WERI-Rb-1 (cell line): ENCODE measurements around the gene RBM39.
A peak's percentile ranks its signal among the peaks of the same experiment; 100 is the strongest.

Source experiments
- DNase-seq: peaks from one replicate; pipeline ENCODE4 v3.0.0-alpha.2; 2020
- H3K27ac ChIP-seq: fragments of 250-450 bp; sonication (Bioruptor Pico); 2 replicates; pipeline ENCODE4 v1.5.1; 2020; ENCODE audit warnings: mild to moderate bottlenecking, moderate library complexity
- H3K27me3 ChIP-seq: fragments of 250-450 bp; sonication (Bioruptor Pico); 2 replicates; pipeline ENCODE4 v1.5.1; 2021; ENCODE audit warnings: mild to moderate bottlenecking, low read depth, moderate library complexity; ENCODE audit not compliant: insufficient read depth, severe bottlenecking
- H3K36me3 ChIP-seq: fragments of 250-450 bp; sonication (Bioruptor Pico); 2 replicates; pipeline ENCODE4 v1.5.1; 2020; ENCODE audit warnings: mild to moderate bottlenecking, moderate library complexity
- H3K4me3 ChIP-seq: 2 replicates; pipeline ENCODE4 v1.5.1; 2011; ENCODE audit warnings: low read depth, mild to moderate bottlenecking, control low read depth, low read length
- H3K9me3 ChIP-seq: fragments of 250-450 bp; sonication (Bioruptor Pico); 2 replicates; pipeline ENCODE4 v1.5.1; 2021; ENCODE audit warnings: mild to moderate bottlenecking, moderate library complexity; ENCODE audit not compliant: severe bottlenecking
- TF ChIP-seq, protein P1 (sequence below): IDR thresholded peaks from 2 replicates; pipeline ENCODE4 v1.5.1; 2011; ENCODE audit warnings: low read depth, mild to moderate bottlenecking, control low read depth, inconsistent platforms, low read length

The RBM39 gene

DNA sequence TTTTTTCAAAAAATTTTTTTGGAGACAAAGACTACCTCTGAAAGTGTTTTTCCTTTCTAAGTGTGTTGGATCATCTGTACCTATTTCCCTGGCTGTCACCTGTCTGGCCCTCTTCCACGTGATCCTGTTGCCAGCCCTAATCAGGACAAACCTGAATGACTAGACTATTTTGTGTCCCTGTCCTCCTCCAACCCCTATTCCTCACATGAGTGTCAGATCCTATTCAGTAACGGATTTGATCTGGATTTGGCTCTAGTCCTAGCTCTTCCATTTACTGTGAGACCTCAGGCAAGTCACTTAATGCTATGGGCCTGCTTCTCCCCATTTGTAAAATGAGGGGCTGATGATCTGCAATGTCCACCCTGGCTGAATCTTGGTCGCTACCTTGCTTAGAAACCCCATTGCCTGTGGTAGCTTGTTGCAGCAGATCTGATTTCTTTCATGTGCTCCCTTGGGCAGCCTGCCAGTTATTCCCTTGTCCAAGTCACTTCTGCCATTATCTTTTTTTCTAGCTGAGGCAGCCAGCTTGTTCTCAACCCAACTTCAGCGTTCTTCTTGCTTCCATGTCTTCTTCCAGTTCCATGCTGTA is 34.5 kb upstream of the RBM39 start:
- DNase-seq: peak; percentile 38
- TF ChIP-seq, protein P1, sequence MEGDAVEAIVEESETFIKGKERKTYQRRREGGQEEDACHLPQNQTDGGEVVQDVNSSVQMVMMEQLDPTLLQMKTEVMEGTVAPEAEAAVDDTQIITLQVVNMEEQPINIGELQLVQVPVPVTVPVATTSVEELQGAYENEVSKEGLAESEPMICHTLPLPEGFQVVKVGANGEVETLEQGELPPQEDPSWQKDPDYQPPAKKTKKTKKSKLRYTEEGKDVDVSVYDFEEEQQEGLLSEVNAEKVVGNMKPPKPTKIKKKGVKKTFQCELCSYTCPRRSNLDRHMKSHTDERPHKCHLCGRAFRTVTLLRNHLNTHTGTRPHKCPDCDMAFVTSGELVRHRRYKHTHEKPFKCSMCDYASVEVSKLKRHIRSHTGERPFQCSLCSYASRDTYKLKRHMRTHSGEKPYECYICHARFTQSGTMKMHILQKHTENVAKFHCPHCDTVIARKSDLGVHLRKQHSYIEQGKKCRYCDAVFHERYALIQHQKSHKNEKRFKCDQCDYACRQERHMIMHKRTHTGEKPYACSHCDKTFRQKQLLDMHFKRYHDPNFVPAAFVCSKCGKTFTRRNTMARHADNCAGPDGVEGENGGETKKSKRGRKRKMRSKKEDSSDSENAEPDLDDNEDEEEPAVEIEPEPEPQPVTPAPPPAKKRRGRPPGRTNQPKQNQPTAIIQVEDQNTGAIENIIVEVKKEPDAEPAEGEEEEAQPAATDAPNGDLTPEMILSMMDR: no peak
- H3K36me3 ChIP-seq: peaks cover 43% of the 10 kb centered on the region

DNA sequence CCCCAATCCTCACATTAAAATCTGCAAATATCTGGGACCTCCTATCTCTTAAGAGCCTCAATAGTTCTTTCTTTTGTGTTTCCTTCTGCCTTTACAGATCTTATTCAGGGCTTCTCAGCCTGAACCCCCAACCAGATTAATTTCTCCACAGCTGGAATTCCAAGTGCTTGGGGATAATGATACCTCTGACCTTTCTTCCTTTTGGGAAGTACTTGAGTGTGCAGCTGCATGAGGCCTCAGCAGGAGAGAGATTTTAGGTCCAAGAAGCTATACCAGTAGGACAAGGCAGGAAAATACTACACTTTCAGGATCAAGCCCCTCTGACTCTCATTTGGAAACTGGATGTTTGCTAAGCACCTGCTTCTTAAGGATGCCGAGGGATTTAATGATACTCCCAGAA is 32.3 kb upstream of the RBM39 start:
- TF ChIP-seq, protein P1: no peak
- Histone ChIP-seq H3K4me3 (no peak overlapping the region), H3K27ac (no peak overlapping the region), H3K27me3 (no peaks in the 10 kb centered on the region), H3K36me3 (peaks cover 31% of the 10 kb centered on the region), H3K9me3 (peaks cover 8% of the 10 kb centered on the region)
- DNase-seq: no peak

More for the DNA sequence above, 34.5 kb upstream of the RBM39 start:
- H3K27me3 ChIP-seq: no peaks in the 10 kb centered on the region
- peak overlapping the region; percentile 43 for H3K27ac ChIP-seq
- H3K4me3 ChIP-seq: no peak overlapping the region
- H3K9me3 ChIP-seq: peaks cover 1% of the 10 kb centered on the region

DNA sequence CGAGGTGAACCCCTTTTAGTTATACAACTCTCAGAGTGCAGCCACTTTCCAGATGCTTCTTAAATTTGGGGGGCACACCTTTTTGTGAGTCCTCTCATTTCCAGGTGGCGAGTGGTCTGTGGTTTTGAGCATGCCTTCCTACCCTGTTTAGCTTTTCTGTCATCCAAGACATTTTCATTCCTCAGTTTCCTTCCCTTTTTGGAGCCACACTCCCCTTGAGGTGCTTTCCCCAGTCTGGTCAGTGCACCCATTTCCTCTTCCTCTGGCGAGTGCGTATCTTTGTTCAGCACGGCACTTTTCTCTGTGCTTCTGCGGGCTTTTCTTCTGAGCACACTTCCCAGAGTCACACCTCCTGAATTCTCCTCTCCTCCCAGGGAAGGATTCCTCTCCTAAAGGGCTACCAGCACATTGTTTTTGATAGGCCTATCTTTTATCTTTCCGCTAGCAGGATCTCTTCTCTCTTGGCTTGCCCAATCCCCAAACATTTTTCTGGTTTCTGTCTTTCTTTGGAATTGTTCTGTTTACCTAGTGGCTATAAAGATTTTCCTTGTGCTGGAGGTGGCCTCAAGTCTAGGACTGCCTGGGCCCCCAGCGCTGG is 31.2 kb upstream of the RBM39 start:
- TF ChIP-seq, protein P1: no peak

DNA sequence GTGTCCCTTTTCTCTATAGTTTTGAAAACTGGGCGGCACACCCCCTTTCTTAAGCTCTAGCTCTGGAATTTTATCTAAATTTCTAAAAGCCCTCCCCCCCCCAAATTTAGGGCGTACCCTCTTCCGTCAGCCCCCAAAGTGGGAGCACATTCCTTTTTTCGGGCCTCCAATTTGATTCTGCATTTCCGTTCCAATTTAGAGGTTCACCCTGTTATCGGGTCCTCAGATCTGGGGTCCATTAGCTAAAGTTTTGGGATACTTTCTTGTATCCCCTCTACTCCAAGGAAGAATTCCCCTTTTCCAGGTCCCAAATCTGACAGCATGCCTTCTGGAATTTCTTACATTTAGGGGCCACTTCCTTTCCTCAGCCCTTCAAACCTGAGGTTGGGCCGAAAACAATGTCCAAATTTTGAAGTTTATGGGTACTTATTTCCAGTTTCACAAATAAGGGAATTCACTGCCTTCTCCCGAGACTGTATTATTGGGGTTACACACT is 30.6 kb upstream of the RBM39 start:
- Histone ChIP-seq H3K27ac (peak overlapping the region; percentile 69), H3K4me3 (peak overlapping the region; percentile 85), H3K36me3 (peaks cover 23% of the 10 kb centered on the region), H3K9me3 (peaks cover 8% of the 10 kb centered on the region), H3K27me3 (no peaks in the 10 kb centered on the region)
- no peak for DNase-seq
- TF ChIP-seq, protein P1: no peak

More for the DNA sequence above, 31.2 kb upstream of the RBM39 start:
- Histone ChIP-seq H3K9me3 (peaks cover 8% of the 10 kb centered on the region), H3K4me3 (no peak overlapping the region), H3K27ac (no peak overlapping the region), H3K27me3 (no peaks in the 10 kb centered on the region), H3K36me3 (peaks cover 26% of the 10 kb centered on the region)
- DNase-seq: no peak

DNA sequence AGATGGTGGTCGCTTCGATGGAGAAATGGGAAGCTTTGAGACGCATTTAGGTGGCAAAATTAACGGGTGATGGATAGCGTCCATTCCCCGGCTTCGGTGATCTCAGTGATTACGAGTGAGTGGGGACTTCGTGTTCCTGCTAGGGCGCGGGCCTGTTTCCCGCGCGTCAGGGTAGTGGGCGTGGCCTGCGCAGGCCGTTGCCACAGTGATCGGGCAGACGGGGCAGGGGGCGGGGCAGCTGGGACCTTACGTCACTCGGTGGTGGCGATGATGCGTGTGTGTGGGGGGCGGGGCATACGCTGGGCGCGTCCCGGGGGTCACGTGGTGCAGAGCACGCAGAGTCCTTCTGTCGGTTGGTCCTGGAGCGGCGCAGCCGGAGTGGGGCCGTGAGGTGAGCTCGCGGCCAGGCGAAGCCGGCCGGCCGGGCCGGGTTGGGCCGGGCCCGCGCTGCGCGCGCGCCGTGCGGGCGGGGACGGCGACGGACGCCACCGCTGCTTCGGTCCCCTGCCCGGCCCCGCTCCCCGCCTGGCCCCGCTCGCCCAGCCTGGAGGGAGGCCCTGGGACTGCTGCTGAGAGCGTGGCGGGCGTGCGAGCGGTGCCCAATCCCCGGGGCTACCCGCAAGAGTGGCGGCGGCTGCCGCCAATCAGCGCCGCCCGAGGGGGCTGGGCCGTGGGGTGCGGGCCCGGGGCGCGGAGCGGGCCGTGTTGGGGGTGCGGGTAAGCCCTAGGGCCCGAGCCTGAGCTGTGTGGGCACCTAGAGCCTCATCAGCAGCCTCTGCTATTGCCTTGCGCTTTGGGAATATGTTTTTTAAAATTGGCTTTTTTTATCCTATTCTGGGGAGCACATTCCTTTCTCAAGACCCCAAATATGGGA is 29.9 kb upstream of the RBM39 start, which contains the start of gene PHF20:
TSS of gene PHF20 (plus strand) at position 327 of the 874 bp plus-strand sequence. CDS start 29,508 bp downstream, outside the sequence.
- Histone ChIP-seq H3K27me3 (no peaks in the 10 kb centered on the region), H3K36me3 (peaks cover 23% of the 10 kb centered on the region), H3K27ac (peak within 1 kb of the TSS; percentile 69), H3K9me3 (peaks cover 8% of the 10 kb centered on the region), H3K4me3 (peak within 1 kb of the TSS; percentile 85)
- TF ChIP-seq, protein P1: no peak
- DNase-seq: peak; percentile 99
